Measurements from ENCODE around the gene URM1. TPM values are rescaled to one million over a fixed set of nuclear protein-coding genes. Genes with fewer than 3 reads are reported as not detected.

The URM1 gene
- total RNA-seq, 1 experiment from 2014 or later: 46.6 TPM

DNA sequence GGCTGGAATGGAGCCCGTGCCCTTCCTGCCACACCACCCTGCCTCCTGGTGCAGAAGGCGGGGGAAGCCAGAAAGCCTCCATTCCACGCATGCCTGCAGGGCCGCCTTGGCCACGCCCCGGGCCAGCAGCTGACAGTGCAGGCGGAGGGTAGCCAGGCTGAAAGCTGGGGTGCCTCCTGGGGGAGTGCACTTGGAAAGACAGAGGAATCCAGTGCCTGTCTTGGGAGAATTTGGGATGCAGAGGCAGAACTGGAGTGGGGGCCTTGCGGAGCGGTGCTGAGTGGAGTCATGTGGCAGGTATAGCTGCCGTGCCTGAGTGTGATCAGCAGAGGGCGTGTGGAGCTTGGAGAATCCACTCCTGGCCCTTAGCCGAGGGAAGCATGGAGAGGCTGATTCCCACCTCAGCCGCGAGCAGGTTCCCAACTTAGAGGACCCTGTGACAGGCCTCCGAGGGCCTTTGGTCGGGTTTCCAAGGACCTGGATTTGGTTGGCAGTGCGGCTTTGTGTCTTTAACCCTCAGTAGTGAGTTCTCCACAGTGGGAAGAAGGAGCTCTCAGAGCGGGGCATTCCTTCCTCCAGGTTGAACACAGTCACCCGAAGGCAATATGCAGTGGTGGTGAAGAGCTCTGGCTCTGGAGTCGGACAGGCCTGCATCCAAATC, 9.1 kb upstream of the URM1 start:
- Histone ChIP-seq H3K4me1 (ENCODE audit: insufficient read depth, low read length) (peaks cover 7% of the 10 kb centered on the region; the same call in 1 of the 2 replicates), H3K79me2 (ENCODE audit: insufficient read depth, low read length) (no peaks in the 10 kb centered on the region), H3K18ac (ENCODE audit: insufficient read length, low read depth, low read length) (no peak overlapping the region), H3K4ac (ENCODE audit: low read depth, low read length) (no peak overlapping the region), H3K14ac (ENCODE audit: insufficient read depth, low read length) (no peak overlapping the region), H2AK5ac (ENCODE audit: insufficient read length, low read length) (no peak overlapping the region), H3K23me2 (ENCODE audit: insufficient read length, low read depth, low read length, poor library complexity, severe bottlenecking) (no peaks in the 10 kb centered on the region), H3K27ac (ENCODE audit: insufficient read length, low read depth, low read length) (no peak overlapping the region), H2BK20ac (ENCODE audit: low read depth, low read length, poor library complexity, severe bottlenecking) (no peak overlapping the region), H3T11ph (ENCODE audit: low read length) (no peak overlapping the region), H4K91ac (ENCODE audit: insufficient read length, low read depth, low read length) (no peak overlapping the region), H2BK120ac (ENCODE audit: low read depth, low read length, poor library complexity, severe bottlenecking) (no peak overlapping the region), H2BK15ac (ENCODE audit: low read depth, low read length) (no peak overlapping the region), H4K5ac (ENCODE audit: insufficient read length, low read depth, low read length) (no peak overlapping the region), H3K9ac (ENCODE audit: extremely low read depth, insufficient read length, low read length) (no peak overlapping the region), H2BK5ac (ENCODE audit: insufficient read length, low read length) (no peak overlapping the region), H4K20me1 (ENCODE audit: control insufficient read depth, insufficient read depth, insufficient read length) (no peaks in the 10 kb centered on the region), H3K23ac (ENCODE audit: insufficient read length, low read depth, low read length) (no peak overlapping the region), H3K56ac (ENCODE audit: insufficient read length, low read depth, low read length) (no peak overlapping the region), H2BK12ac (ENCODE audit: insufficient read length, low read depth, low read length) (no peak overlapping the region), H3K4me2 (ENCODE audit: insufficient read depth, insufficient read length, low read length) (peak overlapping the region; percentile 0), H3K27me3 (ENCODE audit: insufficient read depth, low read length) (peaks cover 20% of the 10 kb centered on the region; the same call in 1 of the 2 replicates), H3K79me1 (ENCODE audit: insufficient read depth, low read depth, low read length, poor library complexity, severe bottlenecking) (no peaks in the 10 kb centered on the region), H4K8ac (replicated peaks; ENCODE audit: insufficient read length, low read depth, low read length) (no peak overlapping the region), H2AFZ (ENCODE audit: low read length) (no peak overlapping the region), H3K9me3 (ENCODE audit: control insufficient read depth, low read depth, low read length) (no peaks in the 10 kb centered on the region)
- Mint-ChIP-seq H3K27ac (no peak overlapping the region), H3K9me3 (peaks cover 2 to 6% of the 10 kb centered on the region in 2 experiments; a peak in 3 of 5 replicates), H3K4me1 (peaks cover 14 to 22% of the 10 kb centered on the region in 2 experiments), H3K4me3 (peak overlapping the region in 1 of 2 experiments; percentile 67; a peak in 2 of 5 replicates), H3K27me3 (ENCODE audit: low read depth) (peaks cover 68% of the 10 kb centered on the region), H3K36me3 (ENCODE audit: insufficient read depth in 1 of 3, low read depth in 3 of 3) (peaks cover 0 to 2% (median 0%) of the 10 kb centered on the region in 3 experiments; a peak in 4 of 7 replicates)
- peak; percentile 88 for DNase-seq
- WGBS (ENCODE audit: extremely low coverage, insufficient read length, low lambda C conversion rate): no CpG with 5 or more reads among the region's 20 CpGs
- TF ChIP-seq, protein P1, sequence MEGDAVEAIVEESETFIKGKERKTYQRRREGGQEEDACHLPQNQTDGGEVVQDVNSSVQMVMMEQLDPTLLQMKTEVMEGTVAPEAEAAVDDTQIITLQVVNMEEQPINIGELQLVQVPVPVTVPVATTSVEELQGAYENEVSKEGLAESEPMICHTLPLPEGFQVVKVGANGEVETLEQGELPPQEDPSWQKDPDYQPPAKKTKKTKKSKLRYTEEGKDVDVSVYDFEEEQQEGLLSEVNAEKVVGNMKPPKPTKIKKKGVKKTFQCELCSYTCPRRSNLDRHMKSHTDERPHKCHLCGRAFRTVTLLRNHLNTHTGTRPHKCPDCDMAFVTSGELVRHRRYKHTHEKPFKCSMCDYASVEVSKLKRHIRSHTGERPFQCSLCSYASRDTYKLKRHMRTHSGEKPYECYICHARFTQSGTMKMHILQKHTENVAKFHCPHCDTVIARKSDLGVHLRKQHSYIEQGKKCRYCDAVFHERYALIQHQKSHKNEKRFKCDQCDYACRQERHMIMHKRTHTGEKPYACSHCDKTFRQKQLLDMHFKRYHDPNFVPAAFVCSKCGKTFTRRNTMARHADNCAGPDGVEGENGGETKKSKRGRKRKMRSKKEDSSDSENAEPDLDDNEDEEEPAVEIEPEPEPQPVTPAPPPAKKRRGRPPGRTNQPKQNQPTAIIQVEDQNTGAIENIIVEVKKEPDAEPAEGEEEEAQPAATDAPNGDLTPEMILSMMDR (conservative IDR thresholded peaks at IDR 0.05): peak; percentile 94

Measured in H9 (cell line).